Lung (tissue), 12 donors: ENCODE measurements around the gene FBRSL1. TPM values are rescaled to one million over a fixed set of nuclear protein-coding genes. Genes with fewer than 3 reads are reported as not detected.

Experiments used
- ATAC-seq: fragments of 200-7000 bp; cut with Tn5 transposase; one replicate; pipeline ENCODE4 v1.9.1; 2020; ENCODE audit warnings: moderate number of reproducible peaks; ENCODE audit not compliant: insufficient read depth, low FRiP score
- DNase-seq, 3 donors: peaks; one replicate each; pipeline ENCODE4 v3.0.0-alpha.2; 2013 to 2017
- H3K27ac ChIP-seq, 2 donors: one replicate each; pipeline ENCODE4 v1.5.1; 2013; ENCODE audit warnings: mild to moderate bottlenecking in 2 of 2, moderate library complexity in 2 of 2, control low read depth in 1 of 2, inconsistent platforms in 1 of 2, low read depth in 1 of 2, low read length in 1 of 2
- H3K27me3 ChIP-seq, 3 donors: one replicate each; pipeline ENCODE4 v1.5.1; 2013; ENCODE audit warnings: low read length in 2 of 3; ENCODE audit not compliant: control insufficient read depth in 3 of 3, insufficient read depth in 3 of 3
- H3K36me3 ChIP-seq, 4 donors: one replicate each; pipeline ENCODE4 v1.5.1; 2013; ENCODE audit warnings: low read length in 4 of 4, mild to moderate bottlenecking in 1 of 4, moderate library complexity in 1 of 4; ENCODE audit not compliant: control insufficient read depth in 4 of 4, insufficient read depth in 4 of 4
- H3K4me1 ChIP-seq, 5 donors: one replicate each; pipeline ENCODE4 v1.5.1; 2013; ENCODE audit warnings: low read length in 5 of 5, mild to moderate bottlenecking in 2 of 5, moderate library complexity in 1 of 5; ENCODE audit not compliant: control insufficient read depth in 5 of 5, insufficient read depth in 5 of 5
- H3K4me3 ChIP-seq: one replicate; pipeline ENCODE4 v1.5.1; 2013; ENCODE audit warnings: mild to moderate bottlenecking, control low read depth, moderate library complexity
- H3K9ac ChIP-seq, 2 donors: one replicate each; pipeline ENCODE4 v1.5.1; 2013; ENCODE audit warnings: low read length in 2 of 2, control low read depth in 1 of 2; ENCODE audit not compliant: insufficient read depth in 1 of 2
- H3K9me3 ChIP-seq, 4 donors: one replicate each; pipeline ENCODE4 v1.5.1; 2013; ENCODE audit warnings: low read length in 3 of 4, mild to moderate bottlenecking in 1 of 4, moderate library complexity in 1 of 4; ENCODE audit not compliant: control insufficient read depth in 4 of 4, insufficient read depth in 3 of 4
- WGBS, 2 donors: extraction: QIAGEN DNeasy Blood & Tissue Kit; methylation state at CpG; one replicate each; pipeline ENCODE4 v1.1.7; 2013; 5-methylcytosine and 5-hydroxymethylcytosine counted together
- polyA plus RNA-seq, 2 donors: library from polyadenylated mRNA; stranded (reverse); fragments of 200-250 nt; gene quantifications; one replicate each; pipeline ENCODE4 v1.2.1, GENCODE V29; 2013
- total RNA-seq, 2 donors: library from RNA; depleted of rRNA in 1 of 2; stranded (reverse); fragments of >200 nt in 1 of 2; gene quantifications; one replicate each; pipeline ENCODE4 v1.2.1, GENCODE V29; 2014 to 2021
- TF ChIP-seq, protein P1 (sequence below): IDR thresholded peaks from 2 replicates; pipeline ENCODE4 v1.5.1; 2012; ENCODE audit warnings: mild to moderate bottlenecking; ENCODE audit errors: control extremely low read depth, extremely low read depth
- donor health status: control.
- donor health status: control.
- donor health status: Bipolar disorder and iron deficiency.
- donor health status: healthy.
- donor health status: DM: yes; HTN: yes; CAD: no.

Gene FBRSL1
- total and polyA plus RNA-seq, 4 donors, result 10.6 to 56.9 (median 22.3) TPM

DNA sequence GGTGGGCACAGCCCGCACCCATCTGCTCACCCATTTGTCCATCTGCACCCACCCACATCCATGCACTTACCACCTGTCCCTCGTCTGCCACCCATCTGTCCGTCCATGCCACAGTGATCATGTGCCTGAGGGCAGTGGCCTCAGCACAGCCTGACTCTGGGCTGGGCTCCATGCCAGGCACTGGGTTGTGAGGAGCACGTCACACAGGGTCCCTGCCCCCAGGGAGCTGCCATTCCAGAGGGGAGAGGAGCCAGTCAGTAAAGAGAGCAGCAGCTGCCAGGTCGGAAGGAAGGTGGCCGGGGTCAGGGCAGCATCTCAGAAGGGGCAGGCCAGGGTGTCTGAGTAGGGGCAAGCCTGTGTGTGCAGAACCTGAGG lies 43.6 kb downstream of the FBRSL1 start:
- DNase-seq (no peak), ATAC-seq (no peak)
- Histone ChIP-seq H3K27me3 (no peaks in the 10 kb centered on the region), H3K27ac (no peak overlapping the region), H3K36me3 (peaks cover 0 to 14% (median 4%) of the 10 kb centered on the region in 4 donors), H3K9me3 (peaks cover 0 to 8% (median 2%) of the 10 kb centered on the region in 4 donors), H3K4me1 (peaks cover 0 to 8% (median 0%) of the 10 kb centered on the region in 5 donors), H3K4me3 (no peak overlapping the region), H3K9ac (no peak overlapping the region)
- TF ChIP-seq, protein P1, sequence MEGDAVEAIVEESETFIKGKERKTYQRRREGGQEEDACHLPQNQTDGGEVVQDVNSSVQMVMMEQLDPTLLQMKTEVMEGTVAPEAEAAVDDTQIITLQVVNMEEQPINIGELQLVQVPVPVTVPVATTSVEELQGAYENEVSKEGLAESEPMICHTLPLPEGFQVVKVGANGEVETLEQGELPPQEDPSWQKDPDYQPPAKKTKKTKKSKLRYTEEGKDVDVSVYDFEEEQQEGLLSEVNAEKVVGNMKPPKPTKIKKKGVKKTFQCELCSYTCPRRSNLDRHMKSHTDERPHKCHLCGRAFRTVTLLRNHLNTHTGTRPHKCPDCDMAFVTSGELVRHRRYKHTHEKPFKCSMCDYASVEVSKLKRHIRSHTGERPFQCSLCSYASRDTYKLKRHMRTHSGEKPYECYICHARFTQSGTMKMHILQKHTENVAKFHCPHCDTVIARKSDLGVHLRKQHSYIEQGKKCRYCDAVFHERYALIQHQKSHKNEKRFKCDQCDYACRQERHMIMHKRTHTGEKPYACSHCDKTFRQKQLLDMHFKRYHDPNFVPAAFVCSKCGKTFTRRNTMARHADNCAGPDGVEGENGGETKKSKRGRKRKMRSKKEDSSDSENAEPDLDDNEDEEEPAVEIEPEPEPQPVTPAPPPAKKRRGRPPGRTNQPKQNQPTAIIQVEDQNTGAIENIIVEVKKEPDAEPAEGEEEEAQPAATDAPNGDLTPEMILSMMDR, result no peak
- WGBS, 2 donors, result 95 to 97% methylated on average over 6 of the region's 6 CpGs

DNA sequence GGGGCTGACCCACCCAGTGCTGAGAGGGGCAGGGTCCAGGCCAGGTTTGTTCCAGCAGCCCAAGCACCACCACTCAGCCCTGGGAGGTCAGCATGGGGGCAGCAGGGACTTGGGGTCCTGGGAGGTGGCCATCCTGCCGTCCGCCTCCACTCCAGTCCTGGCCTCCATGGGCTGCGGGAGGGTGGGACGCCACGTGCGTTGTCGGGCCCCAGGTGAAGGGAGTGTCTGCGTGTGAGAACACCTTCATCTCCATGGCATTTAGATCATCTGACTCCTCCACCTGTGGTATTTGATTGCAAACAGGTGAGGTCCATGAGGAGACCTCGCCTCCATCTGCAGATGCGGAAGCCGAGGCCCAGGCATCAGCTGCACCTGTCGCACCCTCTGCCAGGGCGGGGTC lies 44.1 kb downstream of the FBRSL1 start:
- Histone ChIP-seq H3K36me3 (peaks cover 0 to 14% (median 4%) of the 10 kb centered on the region in 4 donors), H3K4me1 (peaks cover 0 to 8% (median 0%) of the 10 kb centered on the region in 5 donors), H3K27me3 (no peaks in the 10 kb centered on the region), H3K27ac (no peak overlapping the region), H3K9me3 (peaks cover 0 to 8% (median 2%) of the 10 kb centered on the region in 4 donors), H3K9ac (no peak overlapping the region), H3K4me3 (no peak overlapping the region)
- no peak for DNase-seq
- ATAC-seq, result no peak
- TF ChIP-seq, protein P1, result no peak
- WGBS, 2 donors, result 98% methylated on average over 13 of the region's 13 CpGs

DNA sequence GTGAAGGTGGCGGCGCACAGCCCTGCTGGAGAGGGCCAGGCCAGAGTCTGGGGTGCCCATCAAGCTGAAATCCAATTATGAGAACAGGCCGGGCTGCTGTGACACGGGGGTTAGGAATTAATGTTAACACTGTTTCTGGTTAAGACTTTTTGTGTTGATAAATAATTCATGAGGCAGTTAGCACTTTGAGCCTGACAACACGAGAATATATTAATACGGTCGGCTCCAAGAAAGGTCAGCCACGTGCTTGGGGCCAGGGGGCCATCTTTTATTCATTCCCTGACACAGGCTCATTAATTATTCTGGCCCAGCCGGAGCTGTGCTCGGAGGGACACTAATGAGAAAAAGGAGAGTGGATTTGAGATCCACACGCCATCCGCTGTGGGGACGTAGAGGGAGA lies 45.1 kb downstream of the FBRSL1 start:
- Histone ChIP-seq H3K36me3 (peaks cover 0 to 9% (median 3%) of the 10 kb centered on the region in 4 donors), H3K4me1 (peaks cover 0 to 8% (median 0%) of the 10 kb centered on the region in 5 donors), H3K9me3 (peaks cover 0 to 8% (median 2%) of the 10 kb centered on the region in 4 donors), H3K9ac (no peak overlapping the region), H3K27ac (no peak overlapping the region), H3K4me3 (no peak overlapping the region), H3K27me3 (no peaks in the 10 kb centered on the region)
- 97% methylated on average over 13 of the region's 13 CpGs for WGBS, 2 donors
- DNase-seq (no peak), ATAC-seq (no peak)
- TF ChIP-seq, protein P1, result no peak
